ENCODE results near the gene CDK9. TPM values are rescaled to one million over a fixed set of nuclear protein-coding genes. Genes with fewer than 3 reads are reported as not detected.
"Not testable (repeated sequence)": the region's sequence is repeated elsewhere in the genome, so short reads cannot be mapped to it uniquely, and the experiment has no call there.

CDK9 gene
- polyA plus RNA-seq, 10 donors, result 36.7 to 46.5 (median 41.3) TPM

DNA sequence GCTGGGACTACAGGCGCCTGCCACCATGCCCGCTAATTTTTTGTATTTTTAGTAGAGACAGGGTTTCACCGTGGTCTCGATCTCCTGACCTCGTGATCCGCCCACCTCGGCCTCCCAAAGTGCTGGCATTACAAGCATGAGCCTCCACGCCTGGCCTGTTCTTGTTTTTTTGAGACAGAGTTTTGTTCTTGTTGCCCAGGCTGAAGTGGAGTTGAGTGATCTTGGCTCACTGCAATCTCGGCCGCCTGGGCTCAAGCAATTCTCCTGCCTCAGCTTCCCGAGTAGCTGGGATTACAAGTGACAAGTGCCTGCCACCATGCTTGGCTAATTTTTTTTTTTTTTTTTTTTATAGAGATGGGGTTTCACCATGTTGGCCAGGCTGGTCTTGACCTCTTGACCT is 29.1 kb upstream of the CDK9 start:
- DNase-seq, result not testable (repeated sequence)

DNA sequence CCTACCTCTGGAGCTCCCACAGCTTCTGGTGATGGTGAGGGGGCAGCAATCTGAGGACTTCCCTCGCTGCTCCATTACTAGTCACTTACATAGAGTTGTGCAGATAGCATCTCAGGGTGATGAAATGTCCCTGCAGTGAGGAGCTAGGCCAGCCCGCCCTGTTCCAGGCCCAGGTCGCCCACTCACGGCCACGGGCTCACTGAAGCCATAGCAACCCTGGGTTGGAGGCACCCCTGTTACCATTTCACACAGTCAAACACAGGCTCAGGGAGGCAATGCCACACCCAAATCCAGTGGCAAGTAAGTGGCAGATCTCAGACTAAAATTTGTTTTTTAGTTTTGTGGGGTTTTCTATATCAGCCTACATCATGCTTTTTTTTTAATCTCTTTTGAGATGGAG is 27.0 kb upstream of the CDK9 start:
- DNase-seq, result no peak

DNA sequence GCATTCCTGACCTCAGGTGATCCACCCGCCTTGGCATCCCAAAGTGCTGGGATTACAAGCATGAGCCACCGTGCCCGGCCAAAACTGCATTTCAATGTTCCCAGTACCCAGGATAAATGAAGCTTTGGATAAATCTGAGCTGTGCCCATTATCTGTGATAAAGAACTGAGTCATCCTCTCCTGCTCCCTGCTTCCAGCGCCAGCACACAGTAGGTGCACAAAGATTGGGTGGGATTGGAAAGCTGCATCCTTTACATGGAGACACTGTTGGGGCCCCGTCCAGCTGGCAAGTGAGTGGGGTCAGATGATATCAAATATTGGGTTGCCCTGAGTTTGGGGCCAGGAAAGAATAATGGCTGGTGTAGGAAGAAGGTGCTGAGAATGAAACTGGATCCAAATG is 24.8 kb upstream of the CDK9 start:
- no peak for DNase-seq

DNA sequence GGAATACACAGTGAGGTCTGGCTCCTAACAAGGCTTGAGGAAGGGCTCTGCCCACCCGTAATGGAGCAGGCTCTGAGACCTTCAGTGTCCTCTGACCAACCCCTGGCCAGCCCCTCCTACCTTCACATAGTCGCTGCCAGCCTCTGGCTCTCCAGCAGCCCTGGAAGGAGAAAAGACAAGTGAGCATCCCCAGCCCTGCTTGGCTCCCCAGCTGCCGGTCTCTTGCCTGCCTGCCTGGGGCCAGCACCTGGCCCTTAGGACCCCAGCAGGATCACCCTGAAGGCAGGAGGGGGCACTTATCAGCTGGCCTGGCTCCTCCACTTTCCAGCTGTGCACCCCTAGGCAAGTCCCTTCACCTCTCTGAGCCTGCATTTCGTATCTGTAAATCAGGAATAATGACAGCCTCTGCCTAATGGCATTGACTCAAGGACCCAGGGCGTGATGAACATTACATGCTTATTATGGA is 24.3 kb upstream of the CDK9 start:
- DNase-seq, result no peak

DNA sequence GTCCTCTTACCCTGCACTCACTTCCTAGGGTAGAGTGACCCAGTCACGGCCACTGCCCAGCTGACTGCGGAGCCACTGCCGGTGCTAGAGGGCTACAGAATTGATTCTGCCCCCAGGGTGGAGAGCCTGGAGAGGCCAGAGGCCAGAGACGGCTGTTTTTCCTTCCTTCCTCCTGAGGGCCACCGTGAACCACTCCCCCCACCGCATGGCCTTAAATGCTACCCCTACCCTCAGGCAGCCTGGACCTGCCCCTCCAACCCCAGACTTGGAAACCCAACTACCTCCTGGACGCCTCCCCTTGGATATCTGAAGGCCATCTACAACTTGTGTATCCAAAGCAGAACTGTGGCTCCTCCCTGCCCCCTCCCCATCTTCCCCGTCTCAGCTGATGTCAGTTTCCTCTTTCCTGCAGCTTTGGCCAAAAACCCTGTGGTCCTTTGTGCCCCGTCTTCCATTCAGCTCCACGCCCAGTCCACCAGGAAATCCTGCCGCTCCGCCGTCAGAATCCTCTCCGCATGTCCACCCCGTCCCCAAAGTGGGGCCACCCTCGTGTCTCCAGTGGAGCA is 23.6 kb upstream of the CDK9 start:
- peak in 1 of 3 donors; percentile 49 for DNase-seq

DNA sequence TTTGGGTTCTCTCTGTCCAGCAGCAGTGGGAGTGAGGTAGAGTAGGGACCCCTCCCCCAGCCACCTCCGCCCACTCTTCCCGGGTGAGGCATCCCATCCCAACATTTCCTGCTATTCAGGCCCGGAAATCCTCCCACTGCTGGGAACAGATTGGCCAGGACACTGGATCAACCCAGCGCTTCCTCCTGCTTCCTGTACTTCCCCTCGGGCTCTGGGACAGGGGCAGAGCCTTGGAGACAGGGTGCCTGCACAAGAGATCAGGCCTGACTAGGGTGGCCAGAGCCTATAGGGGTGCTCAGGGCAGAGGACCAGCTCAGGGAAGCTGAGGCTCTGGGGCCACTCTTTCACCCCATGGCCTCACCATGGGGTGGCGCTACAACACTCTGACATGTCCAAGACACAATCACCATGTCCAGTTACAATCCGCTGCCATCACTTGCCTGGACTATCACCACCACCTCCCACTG is 21.9 kb upstream of the CDK9 start:
- DNase-seq, result peak in 1 of 3 donors; percentile 59

DNA sequence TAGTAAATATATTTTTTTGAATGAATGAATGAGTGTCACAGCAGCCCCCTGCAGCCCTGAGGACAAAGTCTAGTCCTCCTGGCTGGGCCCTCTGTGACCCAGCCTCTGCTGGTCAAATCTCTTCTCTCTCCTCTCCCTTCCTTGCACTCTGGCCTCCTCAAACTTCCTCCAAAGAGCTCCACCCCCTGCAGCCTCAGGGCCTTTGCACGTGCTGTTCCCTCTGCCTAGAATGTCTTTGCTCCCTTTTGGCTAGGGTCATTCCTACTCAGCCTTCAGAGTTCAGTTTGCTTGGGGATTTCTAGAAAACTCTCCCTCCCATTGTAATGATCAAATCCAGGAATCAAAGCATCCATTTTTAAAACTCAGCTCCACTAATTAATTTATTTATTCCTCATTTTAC is 20.4 kb upstream of the CDK9 start:
- no peak for DNase-seq

DNA sequence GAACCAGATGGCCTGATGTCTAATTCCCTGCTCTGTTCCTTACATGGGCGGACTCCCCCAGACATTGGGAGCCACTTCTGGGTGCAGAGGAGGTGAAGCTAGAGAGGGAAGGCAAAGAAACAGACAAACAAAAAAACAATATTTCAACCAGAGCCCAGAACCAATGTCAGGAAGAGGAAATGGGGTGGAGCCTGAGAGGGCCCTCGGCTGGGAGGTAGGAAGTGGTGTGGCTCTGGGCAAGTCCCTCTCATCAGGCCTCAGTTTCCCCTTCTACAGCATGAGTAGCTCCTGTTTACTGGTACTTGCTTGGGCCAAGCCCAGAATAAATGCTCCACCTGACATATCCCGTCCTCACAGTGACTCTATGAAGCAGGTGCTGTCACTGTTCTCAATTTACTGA is 18.4 kb upstream of the CDK9 start:
- no peak for DNase-seq

DNA sequence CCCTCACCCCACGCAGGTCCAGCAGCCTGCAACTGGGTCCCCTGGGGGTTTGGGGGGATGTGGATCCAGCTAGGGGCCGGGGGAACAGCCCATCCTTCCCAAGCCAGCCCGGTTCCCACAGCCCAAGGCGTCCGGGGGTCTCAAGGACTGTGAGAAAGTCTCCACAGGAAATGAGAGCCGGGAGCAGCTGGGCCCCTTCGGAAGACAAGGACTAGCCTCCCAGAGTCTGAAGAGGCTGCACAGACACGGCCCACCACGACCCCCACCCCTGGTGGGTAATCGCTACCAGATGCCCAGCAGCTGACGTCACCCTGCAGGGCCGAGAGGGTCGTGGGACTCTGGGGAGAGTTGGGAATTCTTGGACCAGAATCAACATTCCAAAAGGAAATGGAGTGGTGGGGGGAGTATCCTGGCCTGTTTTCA is 17.9 kb upstream of the CDK9 start:
- DNase-seq, result peak in 1 of 3 donors; percentile 61

DNA sequence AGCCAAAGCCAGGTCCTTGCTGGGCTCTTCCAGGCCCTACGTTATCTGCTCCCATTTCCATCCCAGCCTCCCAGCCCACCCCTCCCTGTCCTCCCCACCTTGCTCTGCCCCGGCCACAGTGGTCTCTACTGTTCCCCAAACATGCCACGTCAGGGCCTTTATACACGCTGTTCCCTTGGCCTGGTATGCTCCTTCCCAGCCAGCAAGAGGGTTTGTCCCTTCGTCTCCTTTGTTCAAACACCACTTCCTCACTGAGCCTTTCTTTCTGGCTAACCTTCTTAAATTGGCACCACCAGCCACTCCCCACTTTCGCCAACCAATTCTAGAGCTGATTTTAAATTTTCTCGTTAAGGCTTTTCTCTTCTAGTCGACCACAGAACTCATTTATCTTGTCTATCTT is 17.1 kb upstream of the CDK9 start:
- DNase-seq, result no peak

DNA sequence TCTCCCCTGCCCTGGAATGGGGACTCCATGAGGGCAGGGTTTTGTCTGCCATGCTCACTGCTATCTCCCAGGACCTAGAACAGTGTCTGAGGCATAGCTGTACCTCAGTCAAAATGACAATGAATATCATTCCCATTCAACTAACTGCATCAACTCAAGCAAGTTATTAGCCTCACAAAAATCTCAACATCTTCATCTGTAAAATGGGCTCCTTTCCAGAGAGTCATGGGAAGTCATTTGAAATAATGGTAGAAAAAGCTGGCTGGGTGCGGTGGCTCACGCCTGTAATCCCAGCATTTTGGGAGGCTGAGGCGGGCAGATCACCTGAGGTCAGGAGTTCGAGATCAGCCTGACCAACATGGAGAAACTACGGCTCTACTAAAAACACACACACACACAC is 16.7 kb upstream of the CDK9 start:
- DNase-seq, result no peak

DNA sequence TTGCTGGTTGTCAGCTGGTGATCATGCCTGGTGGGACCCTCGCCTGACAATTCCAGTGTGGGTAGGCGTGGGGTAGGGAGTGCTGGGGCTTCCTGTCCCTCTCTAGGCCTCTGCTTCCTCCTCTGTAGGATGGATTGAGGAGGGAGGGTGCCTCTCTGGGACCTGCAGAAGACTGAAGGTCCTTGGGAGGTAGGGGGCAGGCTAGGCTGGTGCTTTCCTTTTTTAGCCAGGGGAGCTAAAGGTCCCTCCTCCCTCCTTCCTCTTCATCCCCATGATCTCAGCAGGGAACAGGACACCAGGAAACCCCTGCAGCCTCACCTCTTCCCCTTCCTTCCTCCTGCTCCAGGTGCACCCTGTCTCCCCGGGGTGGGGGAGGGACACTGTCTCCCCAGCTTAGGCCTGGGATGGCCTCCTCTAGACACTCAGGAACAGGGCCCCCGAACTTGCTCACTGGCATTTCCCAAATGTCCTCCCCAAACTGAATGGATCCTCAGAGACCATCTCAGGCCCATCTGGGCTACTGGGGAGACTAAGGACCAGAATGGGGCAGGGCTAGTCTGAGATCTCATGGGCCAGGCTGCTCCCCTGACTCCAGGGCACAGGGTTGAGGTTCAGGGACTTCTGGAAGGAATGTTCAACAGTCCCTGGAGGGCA is 15.8 kb upstream of the CDK9 start:
- no peak for DNase-seq

DNA sequence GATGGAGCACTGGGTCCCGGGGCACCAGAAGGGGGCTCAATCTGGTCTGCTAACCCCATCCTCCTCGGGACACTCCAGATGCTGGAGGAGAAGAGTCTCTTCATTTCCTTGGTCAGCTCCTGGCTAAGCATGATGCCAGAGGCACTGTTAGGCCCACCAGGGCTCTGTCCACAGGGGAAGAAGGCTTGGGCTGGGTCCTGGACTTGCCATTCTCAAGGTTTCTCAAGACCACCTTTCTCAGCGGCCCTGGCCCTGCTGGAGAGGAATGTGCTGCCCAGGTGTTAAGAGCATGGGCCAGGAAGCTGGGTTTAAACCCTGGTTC is 15.3 kb upstream of the CDK9 start:
- DNase-seq, result no peak

DNA sequence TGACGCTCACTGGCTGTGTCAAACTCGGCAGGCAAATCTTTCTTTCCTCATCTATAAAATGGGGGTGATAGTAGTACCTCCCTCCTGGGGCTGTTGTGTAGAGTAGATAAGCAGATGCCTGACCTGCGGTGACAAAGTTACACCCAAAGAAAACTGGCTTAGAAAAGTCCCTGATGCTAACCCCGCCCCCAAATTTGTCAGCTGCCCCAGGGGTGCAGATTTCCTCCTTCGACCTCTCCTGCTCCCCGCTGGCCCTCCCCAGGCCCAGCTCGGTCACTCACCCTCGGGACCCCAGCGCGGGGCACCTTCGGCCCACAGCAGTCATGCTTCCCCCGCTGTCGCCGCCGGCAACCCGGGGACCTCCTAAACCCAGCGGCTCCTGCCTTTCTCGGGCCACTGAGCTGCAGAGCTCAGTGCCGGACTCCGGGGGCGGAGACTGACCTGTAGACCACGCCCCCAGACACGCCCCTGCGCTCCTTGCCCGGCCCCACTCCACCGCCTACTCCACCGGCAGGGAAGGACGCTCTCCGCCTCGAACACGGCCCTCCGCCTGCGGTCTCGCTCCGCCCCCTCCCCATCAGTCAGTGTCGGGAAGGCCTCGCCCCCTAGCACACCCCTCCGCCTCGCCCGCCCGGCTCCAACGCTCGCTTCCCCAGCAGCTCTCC is 14.8 kb upstream of the CDK9 start:
- peak; percentile 96 to 98 (median 96) for DNase-seq

DNA sequence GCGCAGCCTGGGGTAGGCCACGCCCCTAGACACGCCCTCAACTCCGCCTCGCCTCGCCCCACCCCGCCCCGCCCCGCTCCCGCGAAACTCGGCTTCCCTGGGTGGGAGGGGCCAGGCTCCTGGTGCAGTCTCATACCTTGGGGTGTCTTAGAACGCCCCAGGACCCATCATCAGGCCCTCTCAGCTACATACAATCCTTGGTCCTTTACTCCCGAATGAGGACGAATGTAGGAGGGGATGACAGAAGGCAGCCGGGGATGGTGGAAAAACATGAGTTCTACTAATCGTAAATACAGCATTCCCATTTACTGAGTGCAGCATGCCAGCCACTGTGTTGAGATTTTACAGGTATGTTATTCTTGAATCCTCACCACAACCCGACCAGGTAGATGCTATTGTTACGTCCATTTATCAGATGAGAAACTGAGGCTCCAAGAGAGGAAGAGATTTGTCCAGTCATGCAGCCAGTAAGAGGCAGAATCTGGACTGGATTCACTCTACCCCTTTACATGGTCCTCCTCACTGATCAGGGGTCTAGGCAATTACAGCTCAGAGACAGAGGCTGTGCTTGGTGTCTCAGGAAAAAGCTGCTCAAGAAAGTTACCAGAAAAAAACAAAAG is 14.2 kb upstream of the CDK9 start:
- DNase-seq, result no peak

DNA sequence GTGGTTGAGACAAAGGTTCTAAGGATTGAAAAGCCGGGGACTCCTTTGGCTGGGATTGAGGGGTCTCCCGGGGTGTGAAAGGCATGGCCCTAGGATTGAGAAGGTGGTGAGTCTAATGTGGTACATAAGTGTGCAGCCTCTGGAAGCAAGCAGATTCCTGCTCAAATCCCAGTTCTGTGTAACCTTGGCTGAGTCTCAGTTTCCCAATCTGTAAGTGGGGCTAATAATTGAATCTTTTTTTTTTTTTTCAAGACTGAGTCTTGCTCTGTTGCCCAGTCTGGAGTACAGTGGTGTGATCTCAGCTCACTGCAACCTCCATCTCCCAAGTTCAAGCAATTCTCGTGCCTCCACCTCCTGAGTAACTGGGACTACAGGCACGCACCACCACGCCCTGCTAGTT is 13.2 kb upstream of the CDK9 start:
- no peak for DNase-seq

DNA sequence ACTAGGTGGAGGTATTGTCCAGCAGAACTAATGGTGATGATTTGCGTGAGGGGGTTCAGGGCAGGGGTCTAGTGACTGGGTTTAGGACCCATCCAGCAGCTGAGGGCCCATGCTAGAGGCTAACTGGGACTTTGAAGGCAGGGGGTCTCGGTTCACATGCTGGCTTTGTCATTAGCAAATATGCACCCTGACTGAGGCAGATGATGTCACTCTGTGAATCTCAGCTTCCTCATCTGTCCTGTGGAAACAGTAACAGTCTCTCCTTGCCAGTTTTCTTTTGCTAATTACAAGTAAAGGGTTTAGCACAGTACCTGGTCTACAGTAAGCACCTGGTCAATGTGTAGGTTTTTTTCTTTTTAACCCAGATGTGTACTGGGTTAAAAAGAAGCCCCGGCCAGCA is 12.6 kb upstream of the CDK9 start:
- no peak for DNase-seq

DNA sequence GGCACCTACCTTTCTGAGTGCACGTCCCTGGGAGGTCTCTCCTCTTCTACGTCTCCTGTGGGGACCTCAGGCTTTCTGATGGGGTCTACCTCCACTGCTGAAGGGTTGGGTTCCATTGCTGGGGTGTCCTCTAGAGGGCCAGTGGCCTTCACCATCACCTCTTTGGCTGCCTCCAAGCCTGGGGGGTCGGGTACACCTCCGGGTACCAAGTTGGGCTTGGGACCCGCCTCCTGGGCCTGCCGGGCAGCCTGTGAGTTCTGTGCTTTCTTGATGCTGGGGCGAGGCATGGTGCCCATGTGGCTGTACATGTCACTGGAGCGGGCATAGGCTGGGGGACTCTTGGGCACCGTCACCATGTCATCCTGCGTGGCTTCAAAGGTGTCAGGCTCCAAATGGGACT is 11.9 kb upstream of the CDK9 start:
- DNase-seq, result no peak

DNA sequence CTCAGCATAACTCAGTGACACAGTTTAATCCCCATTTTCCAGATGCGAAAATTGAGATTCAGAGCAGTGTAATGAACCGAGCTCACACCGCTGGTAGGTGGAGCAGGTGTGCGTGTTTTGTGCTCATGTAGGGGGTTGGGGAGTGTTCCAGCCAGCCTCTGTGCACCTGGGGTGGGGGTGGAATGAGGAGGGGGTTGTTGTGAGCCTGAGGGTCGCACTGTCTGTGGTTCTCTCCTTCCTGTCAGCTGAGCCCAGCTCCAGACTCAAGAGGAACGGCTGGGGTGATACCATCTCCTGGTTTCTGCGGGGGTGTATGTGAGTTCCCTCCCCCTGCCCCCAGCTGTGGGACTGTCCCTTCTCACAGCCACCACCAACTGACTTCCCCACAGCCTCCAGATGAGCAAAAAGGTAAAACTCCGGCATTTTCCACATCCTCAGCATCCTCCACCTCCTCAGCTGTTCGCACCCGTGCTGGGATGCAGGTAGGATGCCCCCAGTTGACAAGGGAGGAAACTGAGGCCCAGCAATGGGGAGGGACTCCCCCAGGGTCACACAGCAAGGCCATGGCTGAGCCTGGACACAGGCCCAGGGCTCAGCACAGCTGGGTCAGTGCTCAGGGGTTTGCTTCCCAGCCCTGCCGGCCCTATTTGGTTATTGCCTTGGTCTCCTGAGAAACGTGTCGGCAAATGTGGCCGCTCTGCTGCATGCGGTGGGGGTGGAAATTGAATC is 9.5 kb upstream of the CDK9 start:
- DNase-seq, result peak in 1 of 3 donors; percentile 60

DNA sequence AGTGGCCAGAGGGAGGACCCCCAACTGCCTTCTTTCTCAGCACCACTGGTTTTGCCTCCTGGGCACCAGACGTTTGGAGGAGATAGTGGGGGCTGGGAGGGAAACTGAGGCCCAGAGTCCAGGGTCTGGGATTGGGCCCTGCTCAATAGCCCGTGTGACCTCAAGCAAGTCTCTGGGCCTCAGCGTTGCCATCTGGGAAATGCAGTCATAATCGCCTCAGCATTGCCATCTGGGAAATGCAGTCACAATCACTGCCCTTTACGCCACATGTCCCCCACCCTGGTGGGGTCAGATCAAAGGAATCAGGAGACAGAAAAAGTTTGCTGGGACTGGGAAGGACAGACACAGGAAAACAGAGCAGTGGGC is 8.9 kb upstream of the CDK9 start:
- DNase-seq, result no peak

DNA sequence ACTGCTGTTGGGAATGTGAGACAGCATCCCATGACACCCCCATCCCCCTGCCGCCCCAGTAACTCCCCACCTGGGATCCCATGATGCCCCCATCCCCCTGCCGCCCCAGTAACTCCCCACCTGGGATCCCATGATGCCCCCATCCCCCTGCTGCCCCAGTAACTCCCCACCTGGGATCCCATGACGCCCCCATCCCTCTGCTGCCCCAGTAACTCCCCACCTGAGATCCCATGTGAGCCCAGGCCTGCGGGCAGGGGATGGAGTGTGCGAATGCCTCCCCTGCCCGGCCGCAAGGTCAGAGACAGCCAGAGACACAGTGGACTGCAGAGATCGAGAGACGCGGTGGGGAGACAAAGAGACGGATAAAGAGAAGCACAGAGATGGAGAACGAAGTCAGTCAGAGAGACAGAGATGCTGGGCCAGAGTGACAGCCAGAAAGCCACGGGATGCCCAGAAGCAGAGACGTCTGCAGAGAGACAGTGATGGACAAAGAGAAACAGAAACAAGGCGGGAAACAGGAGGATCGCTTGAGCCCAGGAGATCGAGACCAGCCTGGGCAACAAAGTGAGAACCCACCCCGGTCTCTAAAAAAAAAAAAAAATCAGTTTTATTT is 8.4 kb upstream of the CDK9 start:
- no peak for DNase-seq
